Keratinocyte (primary cell): ENCODE results near the gene GFRA4. TPM values are rescaled to one million over a fixed set of nuclear protein-coding genes. Genes with fewer than 3 reads are reported as not detected.

ENCODE experiments used
- DNase-seq: peaks from one replicate; pipeline ENCODE4 v3.0.0-alpha.2; 2011; ENCODE audit warnings: low read depth, missing footprints, low spot score
- FAIRE-seq: peaks from 2 replicates; lab custom pipeline; 2011; peaks lifted over from hg19 to GRCh38; lab: Jason Lieb, UNC
- H2AFZ ChIP-seq: 2 replicates; pipeline ENCODE4 v1.6.0; 2012; ENCODE audit warnings: low read length, control low read depth, inconsistent platforms; ENCODE audit not compliant: control insufficient read depth
- H3K27ac ChIP-seq: 2 replicates; pipeline ENCODE4 v1.5.1; 2011; ENCODE audit warnings: low read length; ENCODE audit not compliant: control insufficient read depth, insufficient read depth
- H3K27me3 ChIP-seq: 3 replicates; pipeline ENCODE4 v1.6.0; 2011; ENCODE audit warnings: low read length; ENCODE audit not compliant: control insufficient read depth, insufficient read depth; ENCODE audit errors: extremely low read depth
- H3K36me3 ChIP-seq, 2 experiments: 2 replicates in 1 of 2; 3 replicates in 1 of 2; pipeline ENCODE4 v1.5.1; 2011; ENCODE audit warnings: low read length in 2 of 2, mild to moderate bottlenecking in 1 of 2; ENCODE audit not compliant: control insufficient read depth in 2 of 2, insufficient read depth in 2 of 2; ENCODE audit errors: extremely low read depth in 1 of 2
- H3K4me1 ChIP-seq: 3 replicates; pipeline ENCODE4 v1.5.1; 2011; ENCODE audit warnings: low read length; ENCODE audit not compliant: control insufficient read depth, insufficient read depth; ENCODE audit errors: extremely low read depth
- H3K4me2 ChIP-seq: 3 replicates; pipeline ENCODE4 v1.6.0; 2011; ENCODE audit warnings: low read depth, low read length; ENCODE audit not compliant: control insufficient read depth, insufficient read depth; ENCODE audit errors: extremely low read depth
- H3K4me3 ChIP-seq, 3 experiments: fragments of 200-600 bp in 1 of 3; sonication (generic) in 1 of 3; 2 replicates in 2 of 3; 3 replicates in 1 of 3; pipeline ENCODE4 v1.5.1; 2011 to 2016; ENCODE audit warnings: low read length in 3 of 3, mild to moderate bottlenecking in 3 of 3, control low read depth in 2 of 3, inconsistent platforms in 1 of 3, low read depth in 1 of 3, mixed read lengths in 1 of 3, mixed run types in 1 of 3, moderate library complexity in 1 of 3; ENCODE audit not compliant: control insufficient read depth in 2 of 3, insufficient read depth in 2 of 3; ENCODE audit errors: extremely low read depth in 1 of 3
- H3K79me2 ChIP-seq: 2 replicates; pipeline ENCODE4 v1.6.0; 2012; ENCODE audit warnings: low read length; ENCODE audit not compliant: control insufficient read depth, insufficient read depth
- H3K9ac ChIP-seq: 3 replicates; pipeline ENCODE4 v1.6.0; 2011; ENCODE audit warnings: low read length; ENCODE audit not compliant: control insufficient read depth, insufficient read depth; ENCODE audit errors: extremely low read depth
- H3K9me1 ChIP-seq: 3 replicates; pipeline ENCODE4 v1.6.0; 2011; ENCODE audit warnings: low read length; ENCODE audit not compliant: control insufficient read depth, insufficient read depth; ENCODE audit errors: extremely low read depth
- H3K9me3 ChIP-seq: 2 replicates; pipeline ENCODE4 v1.5.1; 2012; ENCODE audit warnings: low read depth, low read length; ENCODE audit not compliant: control insufficient read depth
- H4K20me1 ChIP-seq: 3 replicates; pipeline ENCODE4 v1.6.0; 2011; ENCODE audit warnings: low read length; ENCODE audit not compliant: control insufficient read depth, insufficient read depth; ENCODE audit errors: extremely low read depth
- CTCF ChIP-seq, 3 experiments: IDR thresholded peaks in 1 of 3; conservative IDR thresholded peaks in 1 of 3; optimal IDR thresholded peaks in 1 of 3; 2 replicates in 2 of 3; 3 replicates in 1 of 3; pipeline versions ENCODE3 to v1.5.1; 2011; ENCODE audit warnings: low read length in 3 of 3, mild to moderate bottlenecking in 3 of 3, moderate library complexity in 2 of 3, control low read depth in 1 of 3, inconsistent platforms in 1 of 3; ENCODE audit not compliant: insufficient read depth in 2 of 3; ENCODE audit errors: extremely low read depth in 1 of 3
- EZH2 ChIP-seq: IDR thresholded peaks from one replicate; pipeline ENCODE4 v1.6.1; 2012; ENCODE audit warnings: inconsistent platforms, mild to moderate bottlenecking, low read length, moderate library complexity
- dilution Hi-C: fragments of 300-500 bp; cut with MboI; formaldehyde crosslinking; loops from one replicate; pipeline ENCODE4 v1.7.0; 2020; ENCODE audit warnings: low sequenced_read_pairs; ENCODE audit not compliant: extremely low pct_ligation_motif_present
- polyA plus RNA-seq, 5 experiments: library from polyadenylated mRNA; depleted of rRNA in 3 of 5; stranded (reverse) in 3 of 5; stranded (forward) in 1 of 5; unstranded in 1 of 5; fragments of >200 nt; gene quantifications; 1 replicate in 1 of 5; 2 replicates in 3 of 5; 3 replicates in 1 of 5; pipeline versions ENCODE4 v1.2.1 to v1.2.3, GENCODE V29; 2011 to 2012; ENCODE audit warnings: missing spikeins in 2 of 5, low read depth in 1 of 5, low replicate concordance in 1 of 5

The GFRA4 gene
- polyA plus RNA-seq, 1 donor (not counting 4 experiments of a cell fraction or from before 2014, with no cell fraction given): not detected

GRCh38 chr20:3691897-3692296 lies 28.7 kb upstream of the GFRA4 start:
- FAIRE-seq: no peak
- no peak overlapping the region for H3K27ac ChIP-seq

GRCh38 chr20:3691306-3691705 lies 28.1 kb upstream of the GFRA4 start:
- Histone ChIP-seq H3K27ac (no peak overlapping the region), H3K9ac (no peak overlapping the region), H4K20me1 (no peaks in the 10 kb centered on the region), H3K4me1 (no peaks in the 10 kb centered on the region), H3K4me3 (no peak overlapping the region), H3K27me3 (peaks cover 8% of the 10 kb centered on the region), H3K79me2 (no peaks in the 10 kb centered on the region), H3K4me2 (no peak overlapping the region), H3K9me1 (no peaks in the 10 kb centered on the region), H2AFZ (no peak overlapping the region), H3K36me3 (no peaks in the 10 kb centered on the region), H3K9me3 (no peaks in the 10 kb centered on the region)
- FAIRE-seq: no peak
- TF ChIP-seq EZH2: no peak
- no peak for DNase-seq
- dilution Hi-C loops: no loop called here

More at GRCh38 chr20:3691897-3692296, 28.7 kb upstream of the GFRA4 start:
- H3K4me1 ChIP-seq: no peaks in the 10 kb centered on the region
- no peaks in the 10 kb centered on the region for H3K79me2 ChIP-seq
- H3K4me2 ChIP-seq: no peak overlapping the region
- dilution Hi-C loops: no loop called here
- H2AFZ ChIP-seq: no peak overlapping the region
- no peaks in the 10 kb centered on the region for H3K9me1 ChIP-seq
- no peak overlapping the region for H3K9ac ChIP-seq
- DNase-seq: no peak
- no peaks in the 10 kb centered on the region for H3K9me3 ChIP-seq
- TF ChIP-seq CTCF (optimal IDR thresholded peaks at IDR 0.05 in 1 of 3, IDR thresholded peaks at IDR 0.05 in 1 of 3, conservative IDR thresholded peaks at IDR 0.05 in 1 of 3; ENCODE audit: extremely low read depth in 1 of 3, insufficient read depth in 2 of 3, low read length in 3 of 3) (no peak), EZH2 (no peak)
- peaks cover 7% of the 10 kb centered on the region for H3K27me3 ChIP-seq
- H3K4me3 ChIP-seq: no peak overlapping the region
- no peaks in the 10 kb centered on the region for H4K20me1 ChIP-seq
- no peaks in the 10 kb centered on the region for H3K36me3 ChIP-seq

GRCh38 chr20:3690413-3690812 lies 27.2 kb upstream of the GFRA4 start:
- Histone ChIP-seq H2AFZ (no peak overlapping the region), H3K4me3 (no peak overlapping the region), H3K9me3 (no peaks in the 10 kb centered on the region), H3K9me1 (no peaks in the 10 kb centered on the region), H3K27me3 (peaks cover 8% of the 10 kb centered on the region), H3K27ac (no peak overlapping the region), H3K36me3 (no peaks in the 10 kb centered on the region), H3K4me2 (no peak overlapping the region), H4K20me1 (no peaks in the 10 kb centered on the region), H3K79me2 (no peaks in the 10 kb centered on the region), H3K4me1 (no peaks in the 10 kb centered on the region), H3K9ac (no peak overlapping the region)
- FAIRE-seq: no peak
- no peak for DNase-seq
- dilution Hi-C loops: no loop called here
- TF ChIP-seq EZH2 (no peak), CTCF (optimal IDR thresholded peaks at IDR 0.05 in 1 of 3, IDR thresholded peaks at IDR 0.05 in 1 of 3, conservative IDR thresholded peaks at IDR 0.05 in 1 of 3; ENCODE audit: extremely low read depth in 1 of 3, insufficient read depth in 2 of 3, low read length in 3 of 3) (no peak)
